ENCODE data around the gene FAAH2.
A peak's percentile ranks its signal among the peaks of the same experiment; 100 is the strongest.
"Not testable (repeated sequence)": the region's sequence is repeated elsewhere in the genome, so short reads cannot be mapped to it uniquely, and the experiment has no call there.

The FAAH2 gene

DNA sequence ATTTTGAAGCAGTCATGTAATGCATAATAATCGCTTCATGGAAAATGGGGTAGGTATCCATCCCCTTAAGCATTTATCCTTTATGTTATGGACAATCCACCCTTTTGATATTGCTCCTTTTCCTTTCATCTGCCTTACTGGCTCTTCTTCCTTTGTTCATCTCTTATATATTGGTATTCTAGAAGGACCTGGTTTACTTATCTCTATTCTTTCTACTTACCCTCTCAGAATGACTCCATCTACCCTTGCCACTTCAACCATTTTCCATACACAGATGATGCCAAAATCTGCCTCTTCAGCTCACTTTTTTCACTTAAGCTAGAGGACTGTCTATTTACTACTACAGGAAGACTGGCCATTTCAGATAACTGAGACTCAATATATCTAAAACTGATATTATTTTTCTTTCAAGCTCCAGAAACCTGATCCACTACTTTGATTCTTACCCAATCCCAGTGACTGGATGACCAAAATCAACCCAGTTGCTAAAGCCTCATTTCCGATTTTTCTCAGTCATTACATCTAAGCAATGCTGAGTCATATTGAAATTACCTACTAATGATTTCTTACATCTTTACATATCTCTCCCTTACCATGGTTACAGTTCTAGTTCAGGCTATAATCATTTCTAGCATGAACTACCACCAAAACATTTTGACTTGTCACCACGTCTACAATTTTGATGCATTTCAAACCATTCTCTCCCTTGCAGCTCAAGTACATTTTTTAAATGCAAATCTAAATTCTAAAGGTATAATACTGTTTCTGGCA, 93.7 kb downstream of the FAAH2 start:
- no peak for DNase-seq

DNA sequence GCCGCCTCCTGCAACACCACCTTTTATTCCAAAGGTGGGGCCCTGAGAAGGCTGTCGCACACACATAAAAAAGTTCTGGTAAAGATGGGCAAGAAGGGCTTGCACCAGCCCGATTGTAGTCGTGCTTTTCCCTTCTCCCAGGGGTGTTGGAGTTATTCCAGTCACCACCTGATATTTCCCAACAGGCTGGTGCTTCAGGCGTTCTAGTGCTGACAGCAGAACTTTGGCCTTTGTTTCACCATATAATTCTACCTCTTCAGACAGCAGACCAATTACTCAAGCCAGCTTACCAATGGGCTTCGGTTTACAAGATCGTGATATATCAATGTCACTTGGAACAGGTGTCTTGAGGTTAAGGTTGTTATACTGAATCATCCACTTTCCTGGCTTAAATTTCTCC, 107.7 kb downstream of the FAAH2 start:
- DNase-seq: not testable (repeated sequence)

DNA sequence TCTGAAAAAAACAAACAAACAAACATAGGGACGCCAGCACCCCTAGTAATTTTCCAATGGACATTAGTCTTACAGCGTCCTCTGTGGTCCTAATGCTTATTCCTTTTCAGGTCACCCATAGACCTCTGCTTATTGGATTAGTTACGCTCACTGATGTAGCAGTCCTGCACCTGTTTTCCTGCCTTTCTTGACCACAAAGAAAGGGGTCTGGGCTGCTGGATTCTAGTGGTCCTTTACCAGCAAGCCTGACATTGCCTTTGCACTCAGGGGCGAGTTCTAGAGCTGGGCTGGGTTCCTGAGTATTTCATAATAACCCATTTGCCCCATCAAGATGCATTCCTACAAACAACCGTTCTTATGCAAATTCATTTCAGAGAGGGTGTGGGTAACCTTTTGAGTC, 116.7 kb downstream of the FAAH2 start:
- DNase-seq: not testable (repeated sequence)

DNA sequence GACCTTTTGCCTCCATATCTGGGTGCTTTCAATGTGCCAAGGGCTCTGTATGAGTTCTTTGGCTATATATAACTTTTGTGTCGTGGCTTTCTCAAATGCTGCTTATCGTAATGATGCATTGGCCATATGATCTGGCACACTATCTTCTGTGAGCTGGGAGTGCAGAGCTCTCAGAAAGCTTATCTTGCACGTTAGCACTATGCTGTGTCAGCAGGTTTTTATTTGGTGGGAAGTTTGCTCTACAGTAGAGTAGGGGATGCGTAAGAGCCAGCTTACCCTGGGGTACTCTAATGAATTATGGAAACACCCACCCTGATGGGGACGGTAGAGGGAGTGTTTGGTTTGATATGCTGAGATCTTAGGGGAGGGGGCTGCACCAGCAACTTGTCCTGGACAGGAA, 119.6 kb downstream of the FAAH2 start:
- DNase-seq: no peak

DNA sequence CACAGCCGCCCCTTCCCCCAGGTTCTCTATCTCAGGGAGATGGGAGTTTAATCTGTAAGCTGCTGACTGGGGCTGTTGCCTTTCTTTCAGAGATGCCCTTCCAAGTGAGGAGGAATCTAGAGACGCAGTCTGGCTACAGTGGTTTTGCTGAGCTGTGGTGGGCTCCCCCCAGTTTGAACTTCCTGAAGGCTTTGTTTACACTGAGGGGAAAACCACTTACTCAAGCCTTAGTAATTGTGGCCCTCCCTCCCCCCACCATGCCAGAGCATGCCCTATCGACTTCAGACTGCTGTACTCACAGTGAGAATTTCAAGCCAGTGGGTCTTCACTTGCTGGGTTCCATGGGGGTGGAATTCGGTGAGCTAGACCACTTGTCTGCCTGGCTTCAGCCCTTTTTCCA, 131.3 kb downstream of the FAAH2 start:
- DNase-seq: no peak

DNA sequence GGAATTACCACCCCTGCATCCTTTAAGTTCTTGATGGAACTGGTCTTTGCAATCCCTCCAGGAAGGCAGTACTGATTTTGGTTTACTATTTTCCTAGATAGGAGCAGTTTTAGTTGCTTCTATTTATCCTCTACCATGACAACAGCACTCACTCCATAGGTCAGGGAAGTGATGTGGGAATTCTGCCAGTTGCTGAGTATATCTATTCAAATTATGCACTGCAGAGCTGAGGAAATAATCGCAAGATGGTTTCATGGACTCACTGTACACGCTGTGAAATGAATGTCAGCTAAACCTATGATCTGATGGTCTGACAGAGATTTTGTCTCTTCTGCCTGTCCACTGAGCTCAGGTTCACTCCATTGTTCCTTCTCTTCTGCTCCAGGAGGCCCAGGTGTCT, 135.8 kb downstream of the FAAH2 start:
- DNase-seq: peak; percentile 5

DNA sequence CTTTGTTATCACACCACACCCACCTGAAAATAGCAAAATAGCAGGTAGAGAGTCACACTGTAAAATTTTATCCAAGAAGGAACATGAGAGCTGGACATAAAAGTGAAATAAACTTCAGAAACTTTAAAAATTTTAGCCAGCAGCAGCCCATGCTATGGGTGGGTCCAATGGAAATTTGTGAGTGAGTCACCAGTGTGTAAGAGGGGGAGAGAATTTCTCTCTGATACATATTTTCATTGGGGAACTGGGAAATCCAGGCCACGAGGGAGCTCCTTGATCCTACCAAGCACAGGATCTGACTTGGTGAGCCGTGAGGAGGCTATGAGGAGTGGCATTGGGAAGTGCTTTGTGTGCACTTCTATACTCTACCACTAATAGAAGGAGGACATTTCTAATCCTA, 136.3 kb downstream of the FAAH2 start:
- no peak for DNase-seq

DNA sequence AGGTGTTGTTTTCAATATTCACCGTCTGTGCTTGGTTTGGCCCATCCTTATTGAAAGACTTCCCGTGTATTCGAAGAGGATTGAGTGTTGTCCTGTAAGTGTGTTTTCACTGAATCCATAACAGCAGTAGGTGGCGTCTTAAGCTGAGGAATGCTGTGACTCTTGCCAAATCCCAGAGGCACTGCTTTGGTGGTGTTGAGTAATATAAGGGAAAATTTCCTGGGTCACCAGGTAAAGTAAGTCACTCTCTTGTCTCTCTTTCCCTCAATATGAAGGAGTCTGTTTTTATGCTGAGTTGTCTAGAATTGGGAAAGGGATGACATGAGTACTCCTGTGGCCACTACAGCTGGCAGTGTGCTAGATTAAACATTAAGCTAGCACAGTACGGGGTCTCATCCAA, 158.6 kb downstream of the FAAH2 start:
- DNase-seq: no peak

DNA sequence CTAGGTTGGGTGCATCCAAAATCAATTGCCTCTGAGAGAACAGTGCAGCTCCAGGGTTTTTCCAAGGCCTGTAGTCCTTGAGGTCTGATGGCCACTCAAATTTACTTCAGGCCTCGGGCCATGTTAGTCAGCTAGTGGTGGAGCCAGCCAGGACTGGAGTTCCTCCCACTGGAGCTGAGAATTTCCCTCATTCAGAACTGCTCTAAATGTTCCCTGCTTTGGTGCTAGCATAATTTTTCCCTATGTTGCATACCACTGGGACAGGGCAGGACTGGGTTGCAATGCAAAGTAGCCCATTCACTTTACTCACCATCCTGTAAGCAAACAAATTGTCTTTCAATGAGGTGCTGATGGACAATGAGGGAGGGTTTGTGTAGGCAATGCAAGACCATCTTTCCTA, 159.3 kb downstream of the FAAH2 start:
- no peak for DNase-seq

DNA sequence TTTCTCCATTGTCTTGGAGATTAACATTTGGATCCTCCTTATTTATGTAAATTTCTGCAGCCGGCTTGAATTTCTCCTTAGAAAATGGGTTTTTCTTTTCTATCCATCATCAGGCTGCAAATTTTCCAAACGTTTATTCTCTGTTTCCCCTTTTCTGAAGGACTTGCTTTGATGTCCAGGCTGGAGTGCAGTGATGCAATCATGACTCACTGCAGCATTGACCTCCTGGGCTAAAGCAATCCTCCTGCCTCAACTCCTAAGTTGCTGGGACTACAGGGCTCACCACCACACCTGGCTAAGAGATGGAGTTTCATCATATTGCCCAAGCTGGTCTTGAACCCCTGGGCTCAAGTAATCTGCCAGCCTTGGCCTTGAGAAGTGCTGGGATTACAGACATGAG, 161.3 kb downstream of the FAAH2 start:
- no peak for DNase-seq

DNA sequence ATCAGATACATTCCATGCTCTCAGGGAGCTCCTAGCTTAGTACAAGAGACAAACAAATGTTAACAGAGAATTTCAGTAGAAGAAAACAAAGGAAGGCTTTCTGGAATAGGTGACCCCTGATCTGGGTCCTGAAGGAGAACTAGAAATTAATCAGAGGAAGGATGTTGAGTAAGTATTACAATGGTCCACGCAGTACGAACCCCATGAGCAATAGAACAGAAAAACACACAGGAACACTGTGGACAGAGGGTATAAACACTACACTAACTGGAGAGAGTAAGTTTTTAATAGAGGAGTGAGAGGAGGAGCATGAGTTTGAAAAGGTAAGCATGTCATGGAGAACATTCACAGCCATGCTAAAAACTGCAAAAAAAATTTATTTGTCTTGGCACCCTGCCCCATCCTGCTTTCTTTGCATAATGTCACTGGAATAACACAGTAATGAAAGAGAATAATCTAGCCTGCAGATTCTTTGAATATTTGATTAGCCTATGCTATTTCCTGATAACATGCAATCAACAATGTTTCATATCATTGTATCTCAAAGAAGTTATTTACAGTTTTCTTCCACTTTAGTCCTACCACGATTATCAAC, 165.0 kb downstream of the FAAH2 start:
- DNase-seq: no peak

DNA sequence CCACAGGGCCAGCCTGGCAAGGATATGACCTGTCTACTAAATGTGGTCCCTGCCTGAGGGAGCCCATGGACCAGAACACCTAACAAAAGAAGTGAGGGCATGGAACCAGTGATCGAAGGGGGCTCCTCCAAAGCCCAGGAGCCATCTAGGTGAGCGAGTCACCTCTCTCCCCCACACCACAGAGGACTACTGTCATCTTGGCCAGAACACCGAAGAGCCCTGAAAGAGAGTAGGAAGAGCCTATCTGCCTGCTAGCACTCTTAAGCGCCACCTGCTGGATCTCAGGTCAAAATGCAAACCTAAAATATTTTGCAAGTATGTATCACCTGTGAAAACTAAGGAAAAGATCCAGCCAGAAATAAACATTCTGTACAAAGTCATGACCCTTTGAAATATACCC, 167.4 kb downstream of the FAAH2 start:
- peak; percentile 52 for DNase-seq

DNA sequence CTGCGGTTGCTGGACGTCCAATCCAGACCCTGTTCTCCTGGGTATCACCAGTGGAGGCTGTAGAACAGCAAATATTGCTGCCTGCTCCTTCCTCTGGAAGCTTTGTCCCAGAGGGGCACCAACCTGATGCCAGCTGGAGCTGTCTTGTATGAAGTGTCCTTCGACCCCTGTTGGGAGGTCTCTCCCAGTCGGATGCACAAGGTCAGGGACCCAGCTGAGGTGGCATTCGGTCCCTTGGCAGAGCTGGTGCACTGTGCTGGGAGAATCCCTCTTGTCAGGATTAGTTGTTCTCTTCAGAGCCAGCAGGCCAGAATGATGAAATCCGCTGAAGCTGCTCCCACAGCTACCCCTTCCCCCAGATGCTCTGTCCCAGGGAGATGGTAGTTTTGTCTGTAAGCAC, 195.0 kb downstream of the FAAH2 start:
- no peak for DNase-seq

DNA sequence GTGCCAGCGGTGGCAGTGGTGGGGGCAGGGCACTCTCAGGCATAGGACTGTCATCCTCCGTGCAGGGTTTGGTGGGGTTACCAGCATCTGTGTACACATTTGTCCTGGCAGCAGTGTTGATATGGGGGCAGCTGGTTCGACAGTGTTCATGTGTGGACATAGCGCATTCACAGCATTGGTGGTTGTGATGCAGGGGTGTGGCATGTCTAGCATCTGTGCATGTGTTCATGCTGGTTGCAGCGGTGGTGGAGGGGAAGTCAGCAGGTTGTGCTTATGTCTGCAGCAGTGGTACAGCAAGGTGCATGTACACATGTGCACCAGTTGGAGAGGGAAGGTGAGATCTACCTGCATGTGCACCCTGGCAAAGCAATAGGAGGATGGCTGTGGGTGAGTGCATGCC, 230.0 kb downstream of the FAAH2 start:
- no peak for DNase-seq

DNA sequence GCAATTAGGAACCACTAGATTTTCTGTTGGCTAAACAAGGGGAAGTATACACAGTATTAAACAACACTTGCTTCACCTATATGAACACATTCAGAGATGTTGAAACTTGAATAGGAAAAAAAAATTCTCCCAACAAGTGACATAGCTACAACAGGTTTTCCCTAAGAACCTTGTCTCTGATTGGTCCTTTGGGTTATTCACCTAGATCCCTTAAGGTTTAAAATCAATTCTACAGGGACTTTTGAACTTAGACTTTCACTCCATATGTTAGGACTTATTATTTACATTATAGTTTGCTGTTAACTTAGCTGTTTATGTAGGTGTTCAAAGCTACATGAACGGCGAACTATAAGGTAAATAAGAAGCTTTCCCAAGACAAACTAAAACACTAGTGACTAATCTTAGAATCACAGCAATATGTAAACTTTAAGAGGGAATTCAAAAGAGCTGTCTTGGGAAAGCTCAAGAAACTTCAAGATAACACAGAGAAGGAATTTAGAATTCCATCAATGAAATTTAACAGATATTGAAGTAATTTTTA, 233.1 kb downstream of the FAAH2 start:
- no peak for DNase-seq

DNA sequence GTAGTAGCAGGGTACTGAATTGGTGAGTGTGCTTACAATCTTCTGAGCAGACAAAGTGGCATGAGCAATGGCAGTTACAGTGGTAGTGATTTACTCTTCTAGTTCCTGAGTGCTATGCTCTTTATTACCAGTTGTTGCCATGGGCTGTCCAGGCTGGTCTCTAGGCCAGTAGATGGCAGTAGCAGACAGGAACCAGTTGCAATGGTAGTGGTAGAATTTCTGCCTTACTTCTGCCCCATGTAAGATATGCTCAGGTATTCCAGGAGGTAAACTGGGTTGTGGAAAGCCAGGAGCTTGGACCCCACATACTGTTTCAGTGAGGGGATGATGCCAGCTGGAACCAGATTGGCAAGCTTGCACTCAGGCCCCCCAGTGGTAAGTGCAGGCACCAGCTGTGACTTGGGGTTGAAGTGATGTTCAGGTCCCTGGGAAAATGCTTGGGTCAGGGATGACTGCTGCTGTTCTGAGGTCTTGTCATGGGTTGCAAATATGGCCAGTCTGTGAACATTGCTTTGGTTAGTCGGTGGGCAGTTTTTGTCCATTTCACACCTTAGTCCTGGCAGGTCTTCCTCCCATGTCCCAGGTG, 242.3 kb downstream of the FAAH2 start:
- no peak for DNase-seq

Data from NCI-H1092 treated with DMSO at 0.1 percent for 48 hours (cell line).